Activated B cell treated with CpG ODN at 0.5 μM for 24 hours (primary cell): ENCODE data around the gene KCNQ1. TPM values are rescaled to one million over a fixed set of nuclear protein-coding genes. Genes with fewer than 3 reads are reported as not detected.
A peak's percentile ranks its signal among the peaks of the same experiment; 100 is the strongest.

Experiments used
- ATAC-seq: fragments of 200-7000 bp; cut with Tn5 transposase; one replicate; pipeline ENCODE4 v1.10.0; 2021; ENCODE audit warnings: low read depth, mild to moderate bottlenecking, moderate library complexity
- CTCF ChIA-PET: fragments of 350-600 bp; sonication (Branson Sonifier 250); formaldehyde crosslinking; loops from one replicate; lab custom pipeline; 2021; ENCODE audit warnings: antibody characterized with exemption; lab: Charles Lee
- POLR2A ChIA-PET: fragments of 350-600 bp; sonication (Branson Sonifier 250); formaldehyde crosslinking; loops from one replicate; lab custom pipeline; 2021; ENCODE audit warnings: antibody characterized with exemption; lab: Charles Lee
- DNase-seq: peaks from one replicate; pipeline ENCODE4 v3.0.0; 2022
- H3K27ac Mint-ChIP-seq: one replicate; pipeline ENCODE4 v1.8.0; 2020; ENCODE audit warnings: mixed read lengths
- H3K27me3 Mint-ChIP-seq: one replicate; pipeline ENCODE4 v1.8.0; 2021; ENCODE audit warnings: mixed read lengths
- H3K36me3 Mint-ChIP-seq: one replicate; pipeline ENCODE4 v1.8.0; 2021; ENCODE audit warnings: low read depth, mixed read lengths
- H3K4me1 Mint-ChIP-seq: one replicate; pipeline ENCODE4 v1.8.0; 2021; ENCODE audit warnings: mixed read lengths
- H3K4me3 Mint-ChIP-seq: one replicate; pipeline ENCODE4 v1.8.0; 2020; ENCODE audit warnings: mild to moderate bottlenecking, mixed read lengths
- H3K9me3 Mint-ChIP-seq: one replicate; pipeline ENCODE4 v1.8.0; 2020; ENCODE audit warnings: mixed read lengths
- intact Hi-C: fragments of 100-400 bp; cut with micrococcal nuclease; formaldehyde crosslinking; loops from one replicate; pipeline ENCODE4 v1.15.1; 2024
- total RNA-seq: library from RNA; stranded (reverse); gene quantifications from 2 replicates; pipeline ENCODE4 v1.2.3, GENCODE V29; 2022
- TF ChIP-seq, protein P1 (sequence below): fragments of 200-600 bp; IDR thresholded peaks from one replicate; pipeline ENCODE4 v1.8.0; 2022; ENCODE audit warnings: antibody characterized with exemption, mild to moderate bottlenecking

The KCNQ1 gene
- total RNA-seq, 1 donor from 2014 or later: 6.5 TPM

DNA sequence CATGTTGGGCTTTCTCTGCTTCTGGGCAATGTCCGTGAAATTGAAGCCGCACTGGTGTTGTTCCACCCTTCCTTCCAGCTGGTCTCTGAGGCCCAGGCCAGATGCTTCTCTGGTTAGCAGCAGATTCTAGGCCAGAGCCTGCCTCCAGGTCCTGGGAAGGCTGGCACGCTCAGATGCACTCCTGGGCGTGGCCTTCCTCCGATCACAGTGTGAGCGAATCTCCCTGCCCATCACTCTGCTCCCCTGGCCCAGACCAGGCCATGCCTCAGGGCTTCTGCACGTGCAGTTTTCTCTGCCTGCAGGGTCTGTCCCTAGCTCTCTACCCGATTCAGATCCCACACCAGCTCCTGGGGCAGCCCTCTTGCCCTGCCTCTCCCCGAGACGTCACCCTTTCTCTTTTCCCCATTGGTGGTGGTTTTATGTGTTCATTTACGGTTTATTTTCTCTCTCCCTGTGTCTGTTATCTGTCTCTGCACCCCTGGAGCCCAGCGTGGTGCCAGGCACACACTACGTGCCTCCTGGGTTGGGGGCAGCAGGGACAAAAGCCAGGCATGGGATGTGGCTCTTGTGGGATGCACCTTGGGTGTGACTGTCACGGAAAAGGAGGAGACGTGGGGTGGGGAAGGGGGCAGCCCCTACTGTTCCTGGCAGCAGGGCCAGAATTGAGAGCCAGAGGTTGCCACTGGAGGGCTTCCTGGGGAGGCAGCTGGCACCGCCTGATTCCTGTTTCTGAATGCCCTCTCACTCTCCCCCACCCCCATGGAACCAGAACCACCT is 66.0 kb downstream of the KCNQ1 start:
- Mint-ChIP-seq H3K4me3 (no peak overlapping the region), H3K27me3 (no peaks in the 10 kb centered on the region), H3K27ac (no peak overlapping the region), H3K9me3 (no peaks in the 10 kb centered on the region), H3K4me1 (peaks cover 25% of the 10 kb centered on the region), H3K36me3 (no peaks in the 10 kb centered on the region)
- ChIA-PET POLR2A (no interaction called here), CTCF (interaction anchor here (1.6 kb wide), 1 partner anchor 21 kb away, joined by 3 read pairs; no protein-coding TSS in a partner anchor)
- ATAC-seq (no peak), DNase-seq (peak; percentile 7)
- intact Hi-C loops: no loop called here
- TF ChIP-seq, protein P1, sequence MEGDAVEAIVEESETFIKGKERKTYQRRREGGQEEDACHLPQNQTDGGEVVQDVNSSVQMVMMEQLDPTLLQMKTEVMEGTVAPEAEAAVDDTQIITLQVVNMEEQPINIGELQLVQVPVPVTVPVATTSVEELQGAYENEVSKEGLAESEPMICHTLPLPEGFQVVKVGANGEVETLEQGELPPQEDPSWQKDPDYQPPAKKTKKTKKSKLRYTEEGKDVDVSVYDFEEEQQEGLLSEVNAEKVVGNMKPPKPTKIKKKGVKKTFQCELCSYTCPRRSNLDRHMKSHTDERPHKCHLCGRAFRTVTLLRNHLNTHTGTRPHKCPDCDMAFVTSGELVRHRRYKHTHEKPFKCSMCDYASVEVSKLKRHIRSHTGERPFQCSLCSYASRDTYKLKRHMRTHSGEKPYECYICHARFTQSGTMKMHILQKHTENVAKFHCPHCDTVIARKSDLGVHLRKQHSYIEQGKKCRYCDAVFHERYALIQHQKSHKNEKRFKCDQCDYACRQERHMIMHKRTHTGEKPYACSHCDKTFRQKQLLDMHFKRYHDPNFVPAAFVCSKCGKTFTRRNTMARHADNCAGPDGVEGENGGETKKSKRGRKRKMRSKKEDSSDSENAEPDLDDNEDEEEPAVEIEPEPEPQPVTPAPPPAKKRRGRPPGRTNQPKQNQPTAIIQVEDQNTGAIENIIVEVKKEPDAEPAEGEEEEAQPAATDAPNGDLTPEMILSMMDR: no peak

DNA sequence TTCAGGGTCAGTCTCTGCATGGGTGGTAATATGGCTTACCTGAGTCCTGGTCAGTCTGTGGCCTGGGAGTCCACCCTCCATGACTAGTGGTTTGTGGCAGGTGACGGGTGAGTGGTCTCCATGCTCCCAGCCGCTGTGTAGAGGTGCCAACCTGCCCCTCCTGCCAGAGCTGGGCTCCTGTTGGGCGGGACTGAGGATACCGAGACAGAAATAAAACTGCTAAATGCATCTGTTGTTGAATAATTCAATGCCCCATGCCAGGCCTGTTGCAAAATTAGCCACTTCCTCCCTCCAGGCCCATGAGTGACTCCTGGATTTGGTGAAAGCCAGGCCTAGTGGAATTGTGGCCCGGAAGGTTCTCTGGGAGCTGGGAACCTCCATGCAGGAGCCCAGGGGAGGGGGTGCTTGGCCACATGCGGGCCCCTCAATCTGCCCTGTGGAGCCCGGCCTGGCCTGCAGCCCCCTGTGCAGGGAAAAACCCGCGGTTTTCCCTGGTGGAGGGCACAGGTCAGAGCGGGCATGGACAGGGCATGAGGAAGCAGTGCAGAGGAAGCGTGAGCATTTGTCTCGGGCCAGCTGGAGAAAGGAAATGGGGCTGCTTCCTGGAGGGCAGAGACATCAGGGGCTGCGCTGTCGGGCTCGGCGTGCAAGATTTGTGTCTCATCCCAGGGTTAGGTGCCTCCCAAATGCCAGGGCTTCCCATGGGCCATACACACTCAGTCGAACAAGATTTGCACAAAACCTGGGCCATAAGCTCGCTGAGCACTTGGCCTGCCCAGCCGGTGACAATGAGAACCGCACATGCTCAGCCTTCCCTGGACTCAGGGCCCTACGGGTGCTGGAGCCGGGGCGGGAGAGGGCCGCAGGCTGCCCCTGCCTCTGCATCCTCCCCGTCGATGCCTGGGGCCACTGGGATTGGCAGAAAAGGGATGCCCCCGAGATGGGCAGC is 66.9 kb downstream of the KCNQ1 start:
- peaks cover 25% of the 10 kb centered on the region for H3K4me1 Mint-ChIP-seq
- DNase-seq (peak; percentile 5), ATAC-seq (no peak)
- H3K27me3 Mint-ChIP-seq: no peaks in the 10 kb centered on the region
- no peak overlapping the region for H3K27ac Mint-ChIP-seq
- no peak overlapping the region for H3K4me3 Mint-ChIP-seq
- POLR2A ChIA-PET: no interaction called here
- H3K9me3 Mint-ChIP-seq: no peaks in the 10 kb centered on the region
- TF ChIP-seq, protein P1: no peak
- intact Hi-C loops: no loop called here
- H3K36me3 Mint-ChIP-seq: no peaks in the 10 kb centered on the region
- CTCF ChIA-PET: interaction anchor here (1.6 kb wide), 1 partner anchor 20 kb away, joined by 3 read pairs; no protein-coding TSS in a partner anchor

DNA sequence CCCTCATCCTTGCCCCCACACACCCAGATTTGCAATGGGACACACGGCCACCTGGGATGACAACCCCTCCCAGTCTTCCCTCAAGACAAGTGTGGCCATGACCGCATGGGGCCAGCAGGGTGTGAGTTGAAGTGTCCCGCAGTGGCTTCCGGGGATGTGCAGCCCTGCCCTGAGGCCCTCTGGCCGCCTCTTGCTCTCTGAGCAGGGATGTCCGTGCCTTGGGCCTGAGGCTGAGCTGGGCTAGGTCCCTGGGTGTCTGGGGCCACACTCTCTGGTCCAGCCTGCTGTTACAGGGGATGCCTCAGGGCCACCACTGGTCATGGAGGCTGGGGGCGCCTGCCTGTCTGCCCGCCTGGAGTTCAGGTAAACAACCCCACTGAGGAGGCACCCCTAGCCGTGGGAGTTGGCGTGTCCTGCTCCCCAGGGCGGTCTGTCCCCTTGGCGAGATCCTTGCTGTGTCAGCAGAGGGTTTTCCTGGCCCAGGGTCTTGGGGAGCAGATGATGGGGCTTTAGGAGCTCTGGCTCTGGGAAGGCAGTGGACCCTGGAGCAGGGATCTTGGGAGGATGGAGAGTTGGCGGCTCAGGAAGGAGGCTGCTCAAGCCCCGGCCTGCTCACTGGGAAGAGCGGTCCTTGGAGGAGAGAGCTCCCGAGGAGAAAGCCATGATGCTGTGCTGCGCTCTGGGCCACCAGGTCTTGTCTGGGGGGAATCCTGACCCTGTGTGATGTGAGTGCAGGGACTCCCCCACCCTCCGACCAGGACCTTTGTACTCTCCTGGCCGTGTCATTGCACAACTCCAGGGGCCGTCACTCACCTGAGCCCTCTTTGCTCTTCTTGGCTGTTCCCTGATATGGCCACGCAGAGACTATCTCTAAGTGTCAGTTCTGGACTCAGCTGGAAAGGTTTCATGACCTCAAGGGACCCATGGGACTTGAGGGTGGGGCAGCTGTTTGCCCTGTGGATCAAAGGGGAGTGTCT is 67.9 kb downstream of the KCNQ1 start:
- intact Hi-C loops: no loop called here
- ATAC-seq: no peak
- ChIA-PET CTCF (no interaction called here), POLR2A (no interaction called here)
- TF ChIP-seq, protein P1: no peak
- H3K9me3 Mint-ChIP-seq: no peaks in the 10 kb centered on the region
- peak; percentile 9 for DNase-seq
- H3K4me3 Mint-ChIP-seq: no peak overlapping the region
- no peak overlapping the region for H3K27ac Mint-ChIP-seq
- no peaks in the 10 kb centered on the region for H3K27me3 Mint-ChIP-seq
- peaks cover 19% of the 10 kb centered on the region for H3K4me1 Mint-ChIP-seq
- H3K36me3 Mint-ChIP-seq: no peaks in the 10 kb centered on the region

DNA sequence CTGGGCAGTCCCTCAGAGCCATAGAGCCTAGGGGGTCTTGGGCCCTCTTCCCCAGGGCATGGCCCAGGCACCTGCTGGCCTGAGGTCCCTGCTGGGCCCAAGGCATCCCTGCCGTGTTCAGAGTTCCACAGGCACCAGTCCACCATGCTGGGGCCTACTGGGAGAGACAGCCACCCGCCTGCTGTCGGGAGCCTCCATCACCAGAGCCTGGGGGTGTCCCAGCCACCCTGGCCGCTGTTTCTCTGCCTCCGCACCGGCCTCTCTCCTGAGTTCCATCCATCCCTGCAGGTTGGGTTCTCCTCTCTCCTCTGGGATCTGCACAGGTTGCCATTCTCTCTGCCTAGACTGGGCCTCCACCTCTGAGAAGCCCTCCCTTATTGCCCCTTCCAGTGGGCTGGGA is 68.6 kb downstream of the KCNQ1 start:
- Mint-ChIP-seq H3K36me3 (no peaks in the 10 kb centered on the region), H3K4me3 (no peak overlapping the region), H3K4me1 (peaks cover 16% of the 10 kb centered on the region), H3K27me3 (no peaks in the 10 kb centered on the region), H3K27ac (no peak overlapping the region), H3K9me3 (no peaks in the 10 kb centered on the region)
- CTCF ChIA-PET: no interaction called here
- POLR2A ChIA-PET: no interaction called here
- intact Hi-C loops: no loop called here
- DNase-seq (peak; percentile 11), ATAC-seq (no peak)
- TF ChIP-seq, protein P1: no peak
